ENCODE measurements around the gene AP4S1.
"Not testable (repeated sequence)": the region's sequence is repeated elsewhere in the genome, so short reads cannot be mapped to it uniquely, and the experiment has no call there.

Gene AP4S1

GRCh38 chr14:31025367-31026076 is at the start of gene AP4S1:
AP4S1 (plus strand) TSS chr14:31025649; CDS start chr14:31066197, 40,548 bp downstream.
- no peak for FAIRE-seq

- no peak for FAIRE-seq
Measured at GRCh38 chr14:30977752-30978151, 47.7 kb upstream of the AP4S1 start.

GRCh38 chr14:30980106-30980704 is 45.2 kb upstream of the AP4S1 start:
- FAIRE-seq, result peak; percentile 93

GRCh38 chr14:30980980-30981379 is 44.5 kb upstream of the AP4S1 start:
- no peak for FAIRE-seq

- FAIRE-seq, result no peak
Measured at GRCh38 chr14:30982533-30982932, 42.9 kb upstream of the AP4S1 start.

GRCh38 chr14:30983858-30984257 is 41.6 kb upstream of the AP4S1 start:
- FAIRE-seq, result no peak

GRCh38 chr14:30985796-30986195 is 39.7 kb upstream of the AP4S1 start:
- FAIRE-seq, result no peak

- FAIRE-seq, result no peak
Measured at GRCh38 chr14:30988509-30988908, 36.9 kb upstream of the AP4S1 start.

GRCh38 chr14:30990770-30991169 is 34.7 kb upstream of the AP4S1 start:
- no peak for FAIRE-seq

- FAIRE-seq, result no peak
Measured at GRCh38 chr14:30991408-30991807, 34.0 kb upstream of the AP4S1 start.

GRCh38 chr14:30993071-30993470 is 32.4 kb upstream of the AP4S1 start:
- no peak for FAIRE-seq

- no peak for FAIRE-seq
Measured at GRCh38 chr14:30994681-30995620, 30.5 kb upstream of the AP4S1 start.

- FAIRE-seq, result no peak
Measured at GRCh38 chr14:30995689-30996088, 29.8 kb upstream of the AP4S1 start.

GRCh38 chr14:30996892-30997659 is 28.4 kb upstream of the AP4S1 start:
- no peak for FAIRE-seq

GRCh38 chr14:30998100-30998706 is 27.2 kb upstream of the AP4S1 start:
- no peak for FAIRE-seq

- FAIRE-seq, result no peak
Measured at GRCh38 chr14:30999038-30999773, 26.2 kb upstream of the AP4S1 start.

- FAIRE-seq, result no peak
Measured at GRCh38 chr14:31000629-31001338, 24.7 kb upstream of the AP4S1 start.

- no peak for FAIRE-seq
Measured at GRCh38 chr14:31001339-31001658, 24.1 kb upstream of the AP4S1 start.

- no peak for FAIRE-seq
Measured at GRCh38 chr14:31003284-31003683, 22.2 kb upstream of the AP4S1 start.

GRCh38 chr14:31004007-31004406 is 21.4 kb upstream of the AP4S1 start:
- not testable (repeated sequence) for FAIRE-seq

GRCh38 chr14:31006703-31007102 is 18.7 kb upstream of the AP4S1 start:
- FAIRE-seq, result no peak
